CD4-positive, alpha-beta T cell (primary cell): ENCODE data around the gene DNAAF2. TPM values are rescaled to one million over a fixed set of nuclear protein-coding genes. Genes with fewer than 3 reads are reported as not detected.
A peak's percentile ranks its signal among the peaks of the same experiment; 100 is the strongest.

Source experiments
- ATAC-seq: fragments of 200-7000 bp; cut with Tn5 transposase; one replicate; pipeline ENCODE4 v1.10.0; 2022; ENCODE audit warnings: mild to moderate bottlenecking; ENCODE audit not compliant: poor library complexity
- CTCF ChIA-PET: fragments of 350-600 bp; sonication (Branson Sonifier 250); formaldehyde crosslinking; loops from one replicate; lab custom pipeline; 2021; ENCODE audit warnings: antibody characterized with exemption, inconsistent platforms; lab: Charles Lee
- POLR2A ChIA-PET: fragments of 350-600 bp; sonication (Branson Sonifier 250); formaldehyde crosslinking; loops from one replicate; lab custom pipeline; 2021; ENCODE audit warnings: antibody characterized with exemption, inconsistent platforms; lab: Charles Lee
- DNase-seq, 14 experiments: peaks; one replicate each; pipeline ENCODE4 v3.0.0-alpha.2; 2013 to 2020; ENCODE audit warnings: mixed read lengths in 2 of 14
- H3K27ac ChIP-seq, 2 donors: one replicate each; pipeline versions ENCODE4 v1.5.1 to v1.7.0; 2013; ENCODE audit warnings: low read length in 2 of 2, low read depth in 1 of 2, mild to moderate bottlenecking in 1 of 2
- H3K27me3 ChIP-seq, 2 experiments: 1 replicate in 1 of 2; 2 replicates in 1 of 2; pipeline versions ENCODE4 v1.6.1 to v1.7.0; 2013; ENCODE audit warnings: low read length in 2 of 2, control low read depth in 1 of 2, mild to moderate bottlenecking in 1 of 2, moderate library complexity in 1 of 2; ENCODE audit not compliant: insufficient read depth in 2 of 2, control insufficient read depth in 1 of 2
- H3K36me3 ChIP-seq: one replicate; pipeline ENCODE4 v1.6.1; 2013; ENCODE audit warnings: low read length, control low read depth; ENCODE audit not compliant: insufficient read depth
- H3K4me1 ChIP-seq: one replicate; pipeline ENCODE4 v1.6.1; 2013; ENCODE audit warnings: low read length, control low read depth; ENCODE audit not compliant: insufficient read depth
- H3K4me3 ChIP-seq: one replicate; pipeline ENCODE4 v1.5.1; 2013; ENCODE audit warnings: mild to moderate bottlenecking, low read length, moderate library complexity
- H3K9me3 ChIP-seq, 2 experiments: 1 replicate in 1 of 2; 2 replicates in 1 of 2; pipeline versions ENCODE4 v1.6.1 to v1.7.0; 2013; ENCODE audit warnings: low read length in 2 of 2, mild to moderate bottlenecking in 2 of 2, control low read depth in 1 of 2, moderate library complexity in 1 of 2; ENCODE audit not compliant: control insufficient read depth in 1 of 2, insufficient read depth in 1 of 2
- H3K27ac Mint-ChIP-seq: one replicate; pipeline ENCODE4 v1.8.0; 2020; ENCODE audit warnings: mixed read lengths
- H3K27me3 Mint-ChIP-seq: one replicate; pipeline ENCODE4 v1.8.0; 2021; ENCODE audit warnings: mixed read lengths
- H3K36me3 Mint-ChIP-seq: one replicate; pipeline ENCODE4 v1.8.0; 2021; ENCODE audit warnings: low read depth, mixed read lengths
- H3K4me1 Mint-ChIP-seq: one replicate; pipeline ENCODE4 v1.8.0; 2021; ENCODE audit warnings: low read depth, mixed read lengths
- H3K4me3 Mint-ChIP-seq: one replicate; pipeline ENCODE4 v1.8.0; 2020; ENCODE audit warnings: mild to moderate bottlenecking, mixed read lengths
- H3K9me3 Mint-ChIP-seq: one replicate; pipeline ENCODE4 v1.8.0; 2020; ENCODE audit warnings: mixed read lengths
- CTCF ChIP-seq: fragments of 200-600 bp; IDR thresholded peaks from one replicate; pipeline ENCODE4 v1.8.0; 2022; ENCODE audit warnings: antibody characterized with exemption, mild to moderate bottlenecking
- intact Hi-C, 2 experiments: fragments of 100-400 bp; cut with DNase I in 1 of 2; cut with micrococcal nuclease in 1 of 2; formaldehyde crosslinking; loops; one replicate each; pipeline versions ENCODE4 v1.15.1 to v1.9.0; 2023 to 2025; cut with DNase I, micrococcal nuclease
- total RNA-seq, 174 experiments: library from RNA in 2 of 174; stranded (reverse) in 2 of 174; gene quantifications; one replicate each; pipeline ENCODE4 v1.2.3 and lab custom pipeline; 2021 to 2026

Gene DNAAF2
- total RNA-seq, 2 experiments from 2014 or later = 7.5 to 8.0 TPM

- no peaks in the 10 kb centered on the region for H3K27me3 ChIP-seq
- H3K4me1 ChIP-seq = peaks cover 24% of the 10 kb centered on the region
- no peaks in the 10 kb centered on the region for H3K9me3 Mint-ChIP-seq
- no peaks in the 10 kb centered on the region for H3K9me3 ChIP-seq
- no peak for TF ChIP-seq CTCF
- H3K4me1 Mint-ChIP-seq = peaks cover 65% of the 10 kb centered on the region
- peaks cover 6% of the 10 kb centered on the region for H3K36me3 ChIP-seq
- ChIA-PET CTCF (interaction anchor here (0.8 to 7.4 kb wide), 5 partner anchors 9 to 908 kb away, joined by 3 to 168 read pairs (median 5); partner anchors contain the start of genes DNAAF2, KLHDC2 and MAP4K5), POLR2A (interaction anchor here (0.7 to 6.2 kb wide), 7 partner anchors 10 to 193 kb away, joined by 3 to 350 read pairs (median 6); partner anchors contain the start of genes DNAAF2, KLHDC2, LRR1 and RPS29)
- no peaks in the 10 kb centered on the region for H3K27me3 Mint-ChIP-seq
- peak overlapping the region; percentile 100 for H3K27ac Mint-ChIP-seq
- H3K4me3 ChIP-seq = no peak overlapping the region
- peak overlapping the region; percentile 29 to 39 for H3K27ac ChIP-seq
- ATAC-seq (no peak), DNase-seq (peak in 4 of 14 experiments; percentile 22 to 76 (median 58))
- peak overlapping the region; percentile 99 for H3K4me3 Mint-ChIP-seq
- peaks cover 38% of the 10 kb centered on the region for H3K36me3 Mint-ChIP-seq
- intact Hi-C loops = loop anchor here in 1 of 2 experiments (5.0 kb wide), 2 partner anchors 493 to 688 kb away; partner anchors contain the start of genes DMAC2L, L2HGDH and VCPKMT
These were observed 10.9 kb downstream of the DNAAF2 start for GRCh38 chr14:49623941-49624839.

GRCh38 chr14:49623387-49623786 is 11.7 kb downstream of the DNAAF2 start:
- no peak for DNase-seq
- ChIA-PET POLR2A (interaction anchor here (2.5 to 6.2 kb wide), 4 partner anchors 11 to 146 kb away, joined by 12 to 350 read pairs (median 52); partner anchors contain the start of genes DNAAF2, KLHDC2, LRR1 and RPS29), CTCF (interaction anchor here (1.4 to 7.4 kb wide), 2 partner anchors 10 to 145 kb away, joined by 9 to 168 read pairs; partner anchors contain the start of genes DNAAF2 and KLHDC2)
- no peaks in the 10 kb centered on the region for H3K27me3 Mint-ChIP-seq
- peak overlapping the region; percentile 99 for H3K4me3 Mint-ChIP-seq
- H3K4me1 ChIP-seq = peaks cover 29% of the 10 kb centered on the region
- H3K9me3 ChIP-seq = no peaks in the 10 kb centered on the region
- intact Hi-C loops = loop anchor here in 1 of 2 experiments (5.0 kb wide), 2 partner anchors 494 to 689 kb away; partner anchors contain the start of genes DMAC2L, L2HGDH and VCPKMT
- H3K9me3 Mint-ChIP-seq = no peaks in the 10 kb centered on the region
- peaks cover 11% of the 10 kb centered on the region for H3K36me3 ChIP-seq
- H3K4me1 Mint-ChIP-seq = peaks cover 73% of the 10 kb centered on the region
- no peak for ATAC-seq
- H3K27me3 ChIP-seq = no peaks in the 10 kb centered on the region
- TF ChIP-seq CTCF = no peak
- no peak overlapping the region for H3K4me3 ChIP-seq
- H3K36me3 Mint-ChIP-seq = peaks cover 46% of the 10 kb centered on the region
- H3K27ac Mint-ChIP-seq = peak overlapping the region; percentile 100
- H3K27ac ChIP-seq = peak overlapping the region; percentile 29 to 39

- Histone ChIP-seq H3K36me3 (peaks cover 20% of the 10 kb centered on the region), H3K4me3 (peak overlapping the region; percentile 95), H3K4me1 (peaks cover 36% of the 10 kb centered on the region), H3K9me3 (no peaks in the 10 kb centered on the region), H3K27me3 (no peaks in the 10 kb centered on the region), H3K27ac (peak overlapping the region; percentile 5 to 98)
- ChIA-PET POLR2A (interaction anchor here (2.7 to 6.2 kb wide), 5 partner anchors 12 to 240 kb away, joined by 45 to 350 read pairs (median 140); partner anchors contain the start of genes DNAAF2, KLHDC2, LRR1 and RPS29), CTCF (interaction anchor here (3.4 to 7.4 kb wide), 2 partner anchors 11 to 35 kb away, joined by 40 to 168 read pairs; partner anchors contain the start of genes DNAAF2 and RPS29)
- no peak for ATAC-seq
- peaks cover 79% of the 10 kb centered on the region for H3K4me1 Mint-ChIP-seq
- DNase-seq = no peak
- no peak for TF ChIP-seq CTCF
- H3K27ac Mint-ChIP-seq = peak overlapping the region; percentile 100
- no peaks in the 10 kb centered on the region for H3K9me3 Mint-ChIP-seq
- H3K4me3 Mint-ChIP-seq = peak overlapping the region; percentile 99
- intact Hi-C loops = loop anchor here in 1 of 2 experiments (5.0 kb wide), 2 partner anchors 495 to 690 kb away; partner anchors contain the start of genes DMAC2L, L2HGDH and VCPKMT
- H3K27me3 Mint-ChIP-seq = no peaks in the 10 kb centered on the region
- peaks cover 54% of the 10 kb centered on the region for H3K36me3 Mint-ChIP-seq
These were observed 12.9 kb downstream of the DNAAF2 start for GRCh38 chr14:49622022-49622607.
